IMR-90 (cell line): ENCODE results near the gene SYMPK. TPM values are rescaled to one million over a fixed set of nuclear protein-coding genes. Genes with fewer than 3 reads are reported as not detected.

Source experiments
- ATAC-seq: fragments of 200-7000 bp; cut with Tn5 transposase; 2 replicates; pipeline ENCODE4 v1.9.1; 2020; ENCODE audit warnings: low read depth, mild to moderate bottlenecking, moderate library complexity
- BruUV-seq: library from RNA; stranded (reverse); fragments of 400-500 nt; replicated peaks from 2 replicates; lab custom pipeline; 2021; lab: Mats Ljungman, UMichigan
- CTCF ChIA-PET: fragments of 300-600 bp; formaldehyde crosslinking; extraction: SDS; loops from one replicate; lab custom pipeline; 2021; ENCODE audit warnings: antibody characterized with exemption; lab: Yijun Ruan, JAX
- POLR2A ChIA-PET: fragments of 300-600 bp; sonication (Branson Sonifier 250); formaldehyde crosslinking; loops from one replicate; lab custom pipeline; 2022; ENCODE audit warnings: antibody characterized with exemption; ENCODE audit not compliant: unreplicated experiment; lab: Charles Lee
- DNase-seq: peaks from one replicate; pipeline ENCODE4 v3.0.0; 2013
- H2AFZ ChIP-seq: replicated peaks from 2 replicates; pipeline ENCODE3; 2013; ENCODE audit warnings: low read length, mild to moderate bottlenecking; ENCODE audit not compliant: poor library complexity
- H2AK5ac ChIP-seq: 2 replicates; pipeline ENCODE4 v1.6.1; 2013; ENCODE audit warnings: low read depth, low read length, inconsistent platforms
- H2AK9ac ChIP-seq: replicated peaks from 2 replicates; pipeline ENCODE3; 2013; ENCODE audit warnings: mild to moderate bottlenecking, low read depth, low read length, moderate library complexity; ENCODE audit not compliant: poor library complexity
- H2BK120ac ChIP-seq: 2 replicates; pipeline ENCODE4 v1.6.1; 2013; ENCODE audit warnings: low read depth, low read length, inconsistent platforms
- H2BK15ac ChIP-seq: 3 replicates; pipeline ENCODE4 v1.6.1; 2013; ENCODE audit warnings: low read depth, low read length, inconsistent platforms
- H2BK20ac ChIP-seq: 2 replicates; pipeline ENCODE4 v1.6.1; 2013; ENCODE audit warnings: low read depth, mild to moderate bottlenecking, inconsistent platforms, low read length, moderate library complexity
- H2BK5ac ChIP-seq: 2 replicates; pipeline ENCODE4 v1.6.1; 2013; ENCODE audit warnings: mild to moderate bottlenecking, low read depth, low read length, inconsistent platforms; ENCODE audit not compliant: poor library complexity, severe bottlenecking
- H3K14ac ChIP-seq: replicated peaks from 2 replicates; pipeline ENCODE4 v1.6.1; 2013; ENCODE audit warnings: low read depth, low read length, inconsistent platforms
- H3K18ac ChIP-seq: 2 replicates; pipeline ENCODE4 v1.6.1; 2013; ENCODE audit warnings: low read depth, low read length, control low read depth
- H3K23ac ChIP-seq: 2 replicates; pipeline ENCODE4 v1.6.1; 2013; ENCODE audit warnings: low read depth, low read length, inconsistent platforms
- H3K27ac ChIP-seq: 2 replicates; pipeline ENCODE4 v1.5.1; 2013; ENCODE audit warnings: mild to moderate bottlenecking, control low read depth, low read length; ENCODE audit not compliant: insufficient read depth
- H3K27me3 ChIP-seq: 2 replicates; pipeline ENCODE4 v1.6.1; 2013; ENCODE audit warnings: low read length; ENCODE audit not compliant: control insufficient read depth, insufficient read depth
- H3K36me3 ChIP-seq: 2 replicates; pipeline ENCODE4 v1.6.1; 2013; ENCODE audit warnings: low read length, mixed read lengths; ENCODE audit not compliant: control insufficient read depth, insufficient read depth
- H3K4ac ChIP-seq: 2 replicates; pipeline ENCODE4 v1.6.1; 2013; ENCODE audit warnings: low read depth, low read length, inconsistent platforms
- H3K4me1 ChIP-seq: 2 replicates; pipeline ENCODE4 v1.6.1; 2013; ENCODE audit warnings: low read length, mixed read lengths; ENCODE audit not compliant: control insufficient read depth, insufficient read depth
- H3K4me2 ChIP-seq: 2 replicates; pipeline ENCODE4 v1.6.1; 2013; ENCODE audit warnings: low read depth, mild to moderate bottlenecking, control low read depth, low read length, moderate library complexity
- H3K4me3 ChIP-seq: 2 replicates; pipeline ENCODE4 v1.5.1; 2013; ENCODE audit warnings: low read depth, mild to moderate bottlenecking, control low read depth, low read length, moderate library complexity; ENCODE audit not compliant: insufficient read depth
- H3K56ac ChIP-seq: 2 replicates; pipeline ENCODE4 v1.6.1; 2013; ENCODE audit warnings: low read length, inconsistent platforms; ENCODE audit not compliant: insufficient read depth; ENCODE audit errors: extremely low read depth
- H3K79me1 ChIP-seq, 2 experiments: 2 replicates each; pipeline ENCODE4 v1.6.1; 2013; ENCODE audit warnings: low read length in 2 of 2, inconsistent platforms in 1 of 2, low read depth in 1 of 2
- H3K9ac ChIP-seq: 2 replicates; pipeline ENCODE4 v1.6.1; 2013; ENCODE audit warnings: low read depth, low read length, control low read depth
- H3K9me1 ChIP-seq: 2 replicates; pipeline ENCODE4 v1.6.1; 2013; ENCODE audit warnings: low read length, inconsistent platforms; ENCODE audit not compliant: insufficient read depth
- H3K9me3 ChIP-seq: 2 replicates; pipeline ENCODE4 v1.6.1; 2013; ENCODE audit warnings: low read length; ENCODE audit not compliant: control insufficient read depth, insufficient read depth
- H4K20me1 ChIP-seq: 2 replicates; pipeline ENCODE4 v1.6.1; 2013; ENCODE audit warnings: low read length, inconsistent platforms; ENCODE audit not compliant: insufficient read depth
- H4K5ac ChIP-seq: 2 replicates; pipeline ENCODE4 v1.6.1; 2013; ENCODE audit warnings: mild to moderate bottlenecking, low read depth, low read length, control low read depth
- H4K8ac ChIP-seq, 2 experiments: 2 replicates each; pipeline ENCODE4 v1.6.1; 2013; ENCODE audit warnings: low read depth in 2 of 2, low read length in 2 of 2, control low read depth in 1 of 2, inconsistent platforms in 1 of 2
- H4K91ac ChIP-seq: 2 replicates; pipeline ENCODE4 v1.6.1; 2013; ENCODE audit warnings: low read depth, low read length, inconsistent platforms; ENCODE audit not compliant: insufficient read depth
- BHLHE40 ChIP-seq: fragments of 150-350 bp; IDR thresholded peaks from 2 replicates; pipeline ENCODE4 v1.6.1; 2016; ENCODE audit warnings: mild to moderate bottlenecking, low read depth, low read length
- CEBPB ChIP-seq: IDR thresholded peaks from 2 replicates; pipeline ENCODE4 v1.6.1; 2012; ENCODE audit warnings: low read depth, low read length, improper control_type of control experiment
- CHD1 ChIP-seq: IDR thresholded peaks from 2 replicates; pipeline ENCODE4 v1.6.1; 2012; ENCODE audit warnings: low read depth, low read length, improper control_type of control experiment
- CTCF ChIP-seq: conservative IDR thresholded peaks from 2 replicates; pipeline ENCODE4 v1.5.1; 2012; ENCODE audit warnings: mild to moderate bottlenecking, low read depth, low read length, improper control_type of control experiment
- ELK1 ChIP-seq: fragments of 150-350 bp; IDR thresholded peaks from 2 replicates; pipeline ENCODE4 v1.6.1; 2016; ENCODE audit warnings: low read depth, mild to moderate bottlenecking, low read length, moderate library complexity, borderline replicate concordance
- FOS ChIP-seq: fragments of 150-350 bp; IDR thresholded peaks from 2 replicates; pipeline ENCODE4 v1.6.1; 2016; ENCODE audit warnings: low read depth, low read length
- MAFK ChIP-seq: IDR thresholded peaks from 2 replicates; pipeline ENCODE4 v1.6.1; 2012; ENCODE audit warnings: low read depth, low read length, improper control_type of control experiment
- MAZ ChIP-seq: IDR thresholded peaks from 2 replicates; pipeline ENCODE4 v1.6.1; 2012; ENCODE audit warnings: low read depth, mild to moderate bottlenecking, low read length, improper control_type of control experiment, moderate library complexity, borderline replicate concordance
- MXI1 ChIP-seq: IDR thresholded peaks from 2 replicates; pipeline ENCODE4 v1.6.1; 2012; ENCODE audit warnings: low read depth, mild to moderate bottlenecking, low read length, moderate library complexity, borderline replicate concordance
- NFE2L2 ChIP-seq: fragments of 150-350 bp; IDR thresholded peaks from 2 replicates; pipeline ENCODE4 v1.6.1; 2016; ENCODE audit warnings: low read depth, mild to moderate bottlenecking, low read length
- POLR2A ChIP-seq: IDR thresholded peaks from 2 replicates; pipeline ENCODE4 v1.6.1; 2012; ENCODE audit warnings: mild to moderate bottlenecking, low read depth, low read length
- RAD21 ChIP-seq: IDR thresholded peaks from 2 replicates; pipeline ENCODE4 v1.6.1; 2012; ENCODE audit warnings: low read length, improper control_type of control experiment
- RCOR1 ChIP-seq: IDR thresholded peaks from 2 replicates; pipeline ENCODE4 v1.6.1; 2012; ENCODE audit warnings: mild to moderate bottlenecking, low read length, improper control_type of control experiment; ENCODE audit not compliant: insufficient replicate concordance
- RFX5 ChIP-seq: IDR thresholded peaks from 2 replicates; pipeline ENCODE4 v1.8.0; 2012; ENCODE audit warnings: low read depth, mild to moderate bottlenecking, low read length, moderate library complexity
- SMC3 ChIP-seq: fragments of 150-350 bp; IDR thresholded peaks from 2 replicates; pipeline ENCODE4 v1.6.1; 2016; ENCODE audit warnings: low read depth, mild to moderate bottlenecking, antibody characterized with exemption, low read length, moderate library complexity
- USF2 ChIP-seq: fragments of 150-350 bp; IDR thresholded peaks from 2 replicates; pipeline ENCODE4 v1.6.1; 2017; ENCODE audit warnings: mild to moderate bottlenecking, antibody characterized with exemption, low read length, low read depth
- WGBS, 2 experiments: methylation state at CpG; one replicate each; pipeline versions ENCODE4 v1.1.5 to v1.1.7; 2013; ENCODE audit warnings: missing lambda C conversion rate in 2 of 2; ENCODE audit not compliant: insufficient read length in 1 of 2; ENCODE audit errors: extremely low coverage in 2 of 2; 5-methylcytosine and 5-hydroxymethylcytosine counted together
- dilution Hi-C: fragments of 300-500 bp; cut with HindIII; formaldehyde crosslinking; loops from one replicate; pipeline ENCODE4 v1.14.3; 2018; ENCODE audit warnings: low sequenced_read_pairs; ENCODE audit not compliant: unreplicated experiment
- in situ Hi-C: fragments of 300-500 bp; cut with MboI; formaldehyde crosslinking; loops from 3 replicates; pipeline ENCODE4 v1.14.3; 2019; ENCODE audit warnings: low sequenced_read_pairs, inconsistent platforms, mixed read lengths
- intact Hi-C: fragments of 100-400 bp; cut with micrococcal nuclease; formaldehyde crosslinking; loops from 2 replicates; pipeline ENCODE4 v1.10.0; 2022
- polyA plus RNA-seq, 3 experiments: library from polyadenylated mRNA; depleted of rRNA; stranded (reverse); fragments of >200 nt; gene quantifications; 2 replicates each; pipeline ENCODE4 v1.2.3, GENCODE V29; 2012; ENCODE audit warnings: low replicate concordance in 1 of 3
- total RNA-seq: library from RNA; depleted of rRNA; stranded (reverse); fragments of >200 nt; gene quantifications from 2 replicates; pipeline ENCODE4 v1.2.3, GENCODE V29; 2012

Gene SYMPK
- total and polyA plus RNA-seq, 2 of the 4 experiments (the other 2 are of a cell fraction) = 35.3 to 71.5 TPM

GRCh38 chr19:45765702-45766295 is 97.1 kb downstream of the SYMPK start:
- WGBS, 2 experiments = 77% methylated on average over 4 of the region's 23 CpGs; no CpG with 5 or more reads in 1 of the 2 experiments
- no TSS peak for BruUV-seq
- DNase-seq = no peak
- in situ Hi-C loops (no loop called here), dilution Hi-C loops (no loop called here), intact Hi-C loops (loop anchor here (2.0 kb wide), 1 partner anchor 35 kb away; the partner anchor contains the start of gene FBXO46)
- no peak for ATAC-seq
- CTCF ChIA-PET = no interaction called here
- Histone ChIP-seq H2BK20ac (no peak overlapping the region), H3K4me3 (no peak overlapping the region), H2AFZ (no peak overlapping the region), H3K27me3 (no peaks in the 10 kb centered on the region), H3K4me2 (no peak overlapping the region), H2AK9ac (peak overlapping the region; percentile 98), H4K20me1 (peaks cover 9% of the 10 kb centered on the region), H2BK120ac (no peak overlapping the region), H3K18ac (no peak overlapping the region), H3K56ac (no peak overlapping the region), H3K9ac (no peak overlapping the region), H4K8ac (no peak overlapping the region), H3K27ac (no peak overlapping the region), H4K5ac (no peak overlapping the region), H3K9me1 (no peaks in the 10 kb centered on the region), H3K36me3 (no peaks in the 10 kb centered on the region), H2BK15ac (no peak overlapping the region), H3K79me1 (peaks cover 0 to 20% of the 10 kb centered on the region in 2 experiments; a peak in 1 of 4 replicates), H3K4me1 (peaks cover 22% of the 10 kb centered on the region), H3K4ac (no peak overlapping the region), H4K91ac (no peak overlapping the region), H2AK5ac (peak overlapping the region; percentile 20; the same call in 1 of the 2 replicates), H3K23ac (0 out of 2 replicates have a peak overlapping the region, but pooled peaks have one; percentile 28), H3K9me3 (no peaks in the 10 kb centered on the region), H3K14ac (no peak overlapping the region), H2BK5ac (no peak overlapping the region)
- TF ChIP-seq CTCF (no peak), RFX5 (no peak), MXI1 (no peak), FOS (no peak), RCOR1 (no peak), POLR2A (no peak), MAZ (no peak), CEBPB (no peak), USF2 (no peak), MAFK (no peak), RAD21 (no peak), ELK1 (no peak), CHD1 (no peak), NFE2L2 (no peak), BHLHE40 (no peak), SMC3 (no peak)
- POLR2A ChIA-PET = no interaction called here
